Mesenteric fat pad (tissue), 1 donor: Measurements from ENCODE around the gene MDFI. TPM values are rescaled to one million over a fixed set of nuclear protein-coding genes. Genes with fewer than 3 reads are reported as not detected.

Experiments
- DNase-seq: peaks from one replicate; pipeline ENCODE4 v3.0.0-alpha.2; 2020; ENCODE audit warnings: low spot score
- total RNA-seq: library from RNA; stranded (reverse); fragmentation: NEBNext Ultra II Directional; extraction: Animal tissue kit (Norgen Biotek cat#: 25700); gene quantifications from one replicate; pipeline ENCODE4 v1.2.1, GENCODE V29; 2021
- donor health status: DM: yes; HTN: yes; CAD: no.

The MDFI gene
- total RNA-seq, 1 donor from 2014 or later: 21.7 TPM

GRCh38 chr6:41671376-41671775 lies 33.1 kb downstream of the MDFI start:
- DNase-seq: no peak

GRCh38 chr6:41672016-41672415 lies 33.7 kb downstream of the MDFI start:
- DNase-seq: no peak

- no peak for DNase-seq
These were observed 34.8 kb downstream of the MDFI start for GRCh38 chr6:41672816-41673703.

- no peak for DNase-seq
These were observed 35.4 kb downstream of the MDFI start for GRCh38 chr6:41673704-41674000.

- no peak for DNase-seq
These were observed 36.1 kb downstream of the MDFI start for GRCh38 chr6:41674231-41675000.

- DNase-seq: no peak
These were observed 37.0 kb downstream of the MDFI start for GRCh38 chr6:41675176-41675775.

GRCh38 chr6:41675992-41676391 lies 37.7 kb downstream of the MDFI start:
- DNase-seq: no peak

- no peak for DNase-seq
These were observed 38.2 kb downstream of the MDFI start for GRCh38 chr6:41676431-41676830.

GRCh38 chr6:41677124-41677921 lies 39.1 kb downstream of the MDFI start:
- no peak for DNase-seq

- no peak for DNase-seq
These were observed 40.3 kb downstream of the MDFI start for GRCh38 chr6:41678511-41679084.

GRCh38 chr6:41679696-41680095 lies 41.4 kb downstream of the MDFI start:
- no peak for DNase-seq

GRCh38 chr6:41680182-41680965 lies 42.1 kb downstream of the MDFI start:
- no peak for DNase-seq

GRCh38 chr6:41682056-41682477 lies 43.8 kb downstream of the MDFI start:
- DNase-seq: no peak

GRCh38 chr6:41682497-41683272 lies 44.4 kb downstream of the MDFI start:
- DNase-seq: no peak

- no peak for DNase-seq
These were observed 44.9 kb downstream of the MDFI start for GRCh38 chr6:41683273-41683522.

GRCh38 chr6:41683523-41684310 lies 45.4 kb downstream of the MDFI start:
- peak; percentile 96 for DNase-seq

GRCh38 chr6:41684311-41685180 lies 46.3 kb downstream of the MDFI start:
- DNase-seq: no peak
